ENCODE results near the gene WDSUB1. TPM values are rescaled to one million over a fixed set of nuclear protein-coding genes. Genes with fewer than 3 reads are reported as not detected.

Gene WDSUB1
- total and polyA plus RNA-seq, 9 of the 15 experiments (the other 6 are each of a cell fraction or from before 2014, with no cell fraction given): 5.2 to 13.7 (median 9.4) TPM

GRCh38 chr2:159292157-159292556 is 5.7 kb upstream of the WDSUB1 start (continued):
- TF ChIP-seq ID3 (CRISPR knock-in tag; IDR thresholded peaks at IDR 0.05) (no peak), ID3 (tag; IDR thresholded peaks at IDR 0.05) (no peak), HBP1 (CRISPR knock-in tag; IDR thresholded peaks at IDR 0.05) (no peak), HDAC1 (IDR thresholded peaks at IDR 0.05) (peak in 1 of 2 experiments; percentile 41; a peak in 1 of 4 replicates), HIVEP1 (CRISPR knock-in tag; IDR thresholded peaks at IDR 0.05) (no peak), RCOR1 (IDR thresholded peaks at IDR 0.05; ENCODE audit: borderline replicate concordance in 1 of 2, low read depth in 2 of 2, low read length in 2 of 2) (0 out of 4 replicates have a peak, but pooled peaks of 1 of the 2 experiments have one; percentile 19), CBFA2T3 (IDR thresholded peaks at IDR 0.05) (peak; percentile 68), PHTF2 (CRISPR knock-in tag; IDR thresholded peaks at IDR 0.05) (no peak), NFYB (IDR thresholded peaks at IDR 0.05; ENCODE audit: extremely low read depth, insufficient read length) (peak; percentile 12), NEUROD1 (IDR thresholded peaks at IDR 0.05; ENCODE audit: borderline replicate concordance, low read depth, low read length, partially characterized antibody) (no peak), ZNF780A (CRISPR knock-in tag; IDR thresholded peaks at IDR 0.05) (no peak), ZNF592 (IDR thresholded peaks at IDR 0.05) (0 out of 2 replicates have a peak, but pooled peaks have one; percentile 36), LARP7 (IDR thresholded peaks at IDR 0.05) (no peak), ZNF717 (CRISPR knock-in tag; IDR thresholded peaks at IDR 0.05) (no peak), ZBTB7A (IDR thresholded peaks at IDR 0.05; ENCODE audit: borderline replicate concordance, control insufficient read depth, low read depth, low read length) (peak; percentile 81; the same call in 1 of the 2 replicates), ARID1B (IDR thresholded peaks at IDR 0.05) (peak; percentile 23; the same call in 1 of the 2 replicates), CCAR2 (IDR thresholded peaks at IDR 0.05; ENCODE audit: low read depth, low read length) (no peak), ELF1 (tag; IDR thresholded peaks at IDR 0.05) (no peak), SOX6 (IDR thresholded peaks at IDR 0.05) (0 out of 2 replicates have a peak, but pooled peaks have one; percentile 16), CREM (IDR thresholded peaks at IDR 0.05; ENCODE audit: low read depth) (0 out of 2 replicates have a peak, but pooled peaks have one; percentile 3), SP1 (CRISPR knock-in tag; IDR thresholded peaks at IDR 0.05) (no peak), ARHGAP35 (IDR thresholded peaks at IDR 0.05; ENCODE audit: partially characterized antibody) (no peak), HINFP (tag; conservative IDR thresholded peaks at IDR 0.05; ENCODE audit: low read depth) (no peak), TCF3 (CRISPR knock-in tag; IDR thresholded peaks at IDR 0.05) (0 out of 2 replicates have a peak, but pooled peaks have one; percentile 19)

Measured in K562 (cell line).